IPS DF 4.7 (cell line): ENCODE measurements around the gene MRO.
"Not testable (repeated sequence)": the region's sequence is repeated elsewhere in the genome, so short reads cannot be mapped to it uniquely, and the experiment has no call there.

ENCODE experiments used
- DNase-seq: peaks from one replicate; pipeline ENCODE4 v3.0.0-alpha.2; 2013; ENCODE audit warnings: low spot score; ENCODE audit errors: extremely low read depth

MRO gene

DNA sequence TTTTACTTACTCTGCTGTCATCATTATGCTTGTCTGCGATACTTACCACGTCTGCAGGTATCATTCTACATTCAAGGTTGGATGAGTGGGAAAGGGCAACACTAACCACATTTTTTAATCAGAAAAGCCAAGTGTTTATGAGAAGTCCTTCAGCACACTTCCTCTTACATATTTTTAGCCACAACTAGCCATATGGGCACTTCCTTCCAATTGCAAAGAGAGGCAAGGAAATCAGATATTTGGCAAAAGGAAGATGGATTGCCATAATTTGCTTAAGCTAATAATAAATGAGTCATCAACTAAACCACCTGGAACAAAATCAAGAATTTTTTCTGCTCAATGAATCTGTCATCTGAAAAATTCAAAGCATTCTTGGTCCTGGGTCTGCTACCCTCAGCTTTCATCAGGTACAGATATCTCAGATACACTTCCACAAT is 16.7 kb upstream of the MRO start:
- DNase-seq = no peak

DNA sequence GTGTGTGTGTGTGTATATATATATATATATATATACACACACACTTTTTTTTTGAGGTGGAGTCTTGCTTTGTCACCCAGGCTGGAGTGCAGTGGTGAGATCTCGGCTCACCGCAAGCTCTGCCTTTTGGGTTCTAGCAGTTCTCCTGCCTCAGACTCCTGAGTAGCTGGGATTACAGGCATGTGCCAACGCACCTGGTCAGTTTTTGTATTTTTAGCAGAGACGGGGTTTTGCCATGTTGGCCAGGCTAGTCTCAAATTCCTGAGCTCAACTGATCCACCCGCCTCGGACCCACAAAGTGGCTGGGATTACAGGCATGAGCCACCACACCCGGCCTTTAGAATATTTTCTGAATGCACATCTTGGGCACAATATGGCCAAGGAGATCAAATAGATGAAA is 13.7 kb upstream of the MRO start:
- not testable (repeated sequence) for DNase-seq

DNA sequence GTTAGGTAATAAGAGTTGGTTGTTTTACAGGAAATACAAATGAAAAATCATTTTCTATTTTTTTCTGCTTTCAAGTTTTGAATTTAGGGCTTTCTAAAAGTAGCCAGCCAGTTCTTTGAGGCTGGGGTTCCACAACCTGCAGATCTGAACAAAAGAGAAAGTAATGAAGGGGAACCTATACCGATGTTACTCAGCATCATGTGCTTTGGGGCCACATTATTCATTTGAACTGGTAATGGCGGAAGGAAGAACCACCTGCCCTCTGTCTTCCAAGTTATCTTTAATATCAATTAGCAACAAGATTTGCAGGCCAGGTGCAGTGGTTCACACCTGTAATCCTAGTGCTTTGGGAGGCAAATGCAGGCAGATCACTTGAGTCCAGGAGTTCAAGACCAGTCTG is 12.9 kb upstream of the MRO start:
- no peak for DNase-seq

DNA sequence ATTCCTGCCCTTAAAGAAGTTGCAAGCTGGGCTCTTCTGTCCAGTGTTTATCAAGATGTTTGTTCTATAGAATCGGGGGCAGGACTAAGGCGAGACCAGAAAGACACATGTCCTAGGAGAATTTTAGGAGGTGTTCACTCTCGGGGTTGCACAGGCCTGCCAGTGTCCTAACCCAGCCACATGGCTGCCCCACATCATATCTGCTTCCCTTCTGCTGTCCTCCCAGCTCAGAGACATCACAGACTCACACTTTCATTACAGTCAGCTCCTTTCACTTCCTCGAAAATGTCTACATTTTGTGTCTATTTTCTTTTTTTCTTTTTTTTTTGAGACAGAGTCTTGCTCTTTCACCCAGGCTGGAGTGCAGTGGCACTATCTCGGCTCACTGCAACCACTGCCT is 10.7 kb upstream of the MRO start:
- DNase-seq = no peak

DNA sequence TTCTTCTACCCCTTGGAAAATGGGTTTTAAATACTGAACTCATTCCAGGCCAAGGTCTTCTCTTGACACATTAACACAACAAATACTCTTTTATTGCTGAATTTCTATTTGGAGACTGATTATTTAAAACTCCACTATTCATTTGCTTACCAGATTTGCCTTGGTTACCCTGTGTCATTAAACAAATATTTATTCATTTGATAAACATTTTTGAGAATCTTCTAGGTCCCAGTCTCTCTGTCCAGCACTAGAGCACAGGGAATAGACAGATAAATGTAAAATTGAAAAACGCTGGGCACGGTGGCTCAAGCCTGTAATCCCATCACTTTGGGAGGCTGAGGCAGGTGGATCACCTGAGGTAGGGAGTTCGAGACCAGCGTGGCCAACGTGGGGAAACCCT is 9.8 kb upstream of the MRO start:
- no peak for DNase-seq

DNA sequence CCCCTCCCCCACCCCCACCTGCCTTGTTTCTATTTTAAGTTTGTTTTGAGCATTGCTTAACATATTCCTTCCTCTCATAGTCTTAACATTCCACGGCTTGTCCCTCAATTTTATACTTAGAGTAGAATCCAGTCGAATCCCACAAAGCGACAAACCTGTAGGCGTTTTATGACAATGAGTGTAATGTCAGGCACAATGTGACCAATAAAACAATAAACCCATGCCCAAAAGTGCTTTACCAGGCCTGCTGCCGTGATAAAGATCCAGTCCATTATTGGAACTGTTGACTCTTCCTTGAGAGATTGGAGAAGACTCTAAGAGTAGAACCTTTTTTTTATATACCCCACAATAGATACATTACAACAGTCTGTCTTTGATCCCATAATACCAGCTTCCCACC is 6.2 kb upstream of the MRO start:
- no peak for DNase-seq

DNA sequence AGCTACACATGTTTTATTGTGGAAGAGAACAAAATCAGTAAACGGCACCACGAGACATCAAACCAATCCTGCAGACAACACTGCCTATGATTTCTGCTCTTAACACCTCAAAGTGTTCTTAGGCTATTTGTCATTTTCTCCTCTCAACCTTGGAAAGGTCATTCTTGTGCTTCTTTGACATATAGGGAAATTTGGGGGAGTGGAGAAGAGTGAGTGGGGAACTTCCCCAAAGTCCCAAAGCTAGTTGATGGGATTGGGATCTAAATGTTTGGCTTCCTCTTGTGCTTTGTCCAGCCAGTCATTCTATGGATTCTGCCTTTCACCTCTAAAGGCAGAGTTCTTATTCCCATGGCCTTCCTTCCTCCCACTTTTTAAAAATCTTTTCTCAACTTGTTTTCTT is 5.8 kb upstream of the MRO start:
- no peak for DNase-seq

DNA sequence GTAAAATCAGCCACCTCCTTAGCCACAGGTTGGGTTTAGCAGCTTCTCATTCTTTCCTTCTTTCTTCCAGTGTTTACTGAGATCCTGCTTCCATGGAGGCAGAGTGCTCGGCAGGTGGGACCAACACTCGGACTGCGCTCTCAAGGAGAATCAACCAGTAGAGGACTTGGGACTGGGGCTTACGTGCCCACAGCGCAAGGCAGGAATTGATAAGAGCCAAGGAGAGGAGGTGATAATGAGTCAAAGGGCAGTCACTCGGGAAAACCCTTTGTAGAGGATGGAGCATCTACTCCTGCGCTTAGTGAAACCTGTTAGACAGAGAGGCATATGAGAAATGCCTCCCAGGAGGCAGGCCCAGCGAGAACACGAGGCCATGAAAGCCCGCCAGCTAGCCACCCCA is 2.9 kb upstream of the MRO start:
- DNase-seq = no peak

DNA sequence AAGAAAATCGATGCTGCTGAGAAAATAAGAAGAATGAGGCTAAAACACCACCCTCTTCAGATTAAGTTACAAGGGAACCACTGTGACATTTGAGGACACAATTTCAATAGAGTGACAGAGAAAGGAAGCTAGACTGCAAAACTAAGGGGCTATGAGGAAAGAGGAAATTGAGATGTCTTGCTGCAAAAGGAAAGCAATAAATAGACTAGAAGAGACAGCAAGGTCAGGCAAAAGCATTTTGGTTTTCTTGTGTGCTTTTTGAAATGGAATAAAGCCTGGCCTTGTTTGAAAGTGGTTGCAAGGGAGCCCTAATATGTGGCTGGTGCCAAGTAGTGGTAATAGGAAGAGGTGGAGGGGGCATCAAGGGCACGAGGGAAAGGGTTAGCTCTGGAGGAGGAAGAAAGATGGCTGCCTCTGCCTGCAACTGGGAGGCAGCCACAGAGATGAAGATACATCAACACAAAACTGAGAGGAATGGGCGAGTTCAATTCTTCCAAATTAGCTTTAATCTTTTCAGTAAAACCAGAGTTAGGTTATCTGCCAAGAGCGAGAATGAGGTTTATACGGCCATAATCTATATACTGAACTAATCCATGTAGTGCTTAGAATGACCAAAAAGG is 1.2 kb upstream of the MRO start:
- no peak for DNase-seq

DNA sequence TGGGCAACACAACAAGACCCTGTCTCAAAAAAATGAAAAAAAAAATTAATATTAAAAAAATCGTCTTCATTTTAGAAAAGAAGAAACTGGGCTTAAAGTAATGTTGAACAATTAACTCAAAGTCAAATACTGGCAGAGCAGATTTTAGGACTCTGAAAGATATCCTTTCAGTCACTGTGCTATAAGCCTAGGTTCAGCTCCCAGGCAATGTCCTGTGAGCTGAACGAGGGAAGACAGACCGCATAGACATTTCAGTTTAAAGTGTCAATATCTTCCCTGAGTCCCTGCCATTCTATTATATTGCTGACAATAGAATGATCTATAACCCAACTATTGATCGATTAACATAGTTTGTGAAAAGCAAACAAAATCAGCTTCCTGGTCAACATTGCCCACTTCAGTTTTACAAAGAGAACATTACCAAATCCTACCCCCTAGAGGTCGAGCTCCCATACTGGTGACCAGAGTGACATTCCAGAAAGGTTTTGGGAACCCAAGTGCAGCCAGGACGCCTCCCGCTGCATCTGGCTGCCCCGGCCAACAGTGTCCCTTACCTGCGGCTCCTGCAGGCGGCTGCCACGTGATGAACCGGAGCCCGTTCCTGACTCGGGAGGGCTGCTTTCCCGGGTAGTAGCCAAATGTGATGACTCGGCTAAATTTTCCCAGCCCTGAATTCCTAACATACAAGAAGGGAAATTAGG is 639 bp downstream of the MRO start:
- DNase-seq = peak; percentile 49

DNA sequence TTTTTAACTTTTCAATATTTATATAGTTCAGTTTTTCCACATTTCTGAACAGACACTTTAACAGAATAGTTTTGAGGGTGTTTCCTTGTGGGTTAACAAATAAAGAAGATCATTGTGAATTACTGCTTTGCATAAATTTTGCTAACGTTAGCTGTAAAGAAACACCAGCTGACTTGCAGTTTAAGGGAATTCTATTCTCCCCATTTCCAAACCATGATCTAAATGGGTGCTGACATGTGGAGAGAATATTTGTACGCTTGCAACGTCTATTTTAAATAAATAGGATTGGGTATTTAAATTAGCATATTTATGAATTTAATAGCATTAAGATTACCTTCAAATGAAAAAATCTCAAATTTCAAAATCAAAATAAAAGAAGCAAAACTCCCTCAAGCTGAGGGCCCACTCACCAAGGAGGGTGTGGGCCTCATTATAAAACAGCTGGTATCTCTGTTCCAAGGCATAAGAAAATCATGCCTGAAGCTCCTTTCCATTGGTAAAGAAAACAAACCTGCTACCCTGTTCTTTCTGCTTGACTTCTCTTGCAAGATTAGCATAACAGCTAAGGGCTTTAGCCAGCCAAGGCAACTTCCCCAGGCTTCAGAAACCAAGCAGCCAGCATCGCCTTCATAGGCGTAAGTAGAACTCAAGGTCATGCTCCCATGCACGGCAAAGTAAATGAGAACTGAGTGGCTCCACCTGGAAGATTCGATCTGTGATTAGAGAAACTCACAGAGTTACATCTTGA is 3.2 kb downstream of the MRO start:
- no peak for DNase-seq

DNA sequence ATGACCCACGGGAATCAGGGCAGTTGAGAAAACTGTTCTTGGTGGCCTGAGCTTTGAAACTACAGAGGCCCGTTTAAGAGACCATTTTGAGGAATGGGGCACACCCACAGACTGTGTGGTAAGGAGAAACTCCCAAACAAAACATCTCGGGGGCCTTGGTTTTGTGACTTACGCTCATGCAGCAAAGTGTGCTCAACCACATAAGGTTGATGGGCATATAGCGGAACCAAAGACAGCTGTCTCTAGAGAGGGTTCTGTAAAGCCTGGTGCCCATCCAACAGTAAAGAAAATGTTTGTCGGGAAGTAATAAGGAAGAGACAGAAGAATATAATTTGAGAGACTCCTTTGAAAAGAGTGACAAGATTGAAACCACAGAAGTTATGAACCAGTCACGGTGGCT is 5.4 kb downstream of the MRO start:
- DNase-seq = no peak

DNA sequence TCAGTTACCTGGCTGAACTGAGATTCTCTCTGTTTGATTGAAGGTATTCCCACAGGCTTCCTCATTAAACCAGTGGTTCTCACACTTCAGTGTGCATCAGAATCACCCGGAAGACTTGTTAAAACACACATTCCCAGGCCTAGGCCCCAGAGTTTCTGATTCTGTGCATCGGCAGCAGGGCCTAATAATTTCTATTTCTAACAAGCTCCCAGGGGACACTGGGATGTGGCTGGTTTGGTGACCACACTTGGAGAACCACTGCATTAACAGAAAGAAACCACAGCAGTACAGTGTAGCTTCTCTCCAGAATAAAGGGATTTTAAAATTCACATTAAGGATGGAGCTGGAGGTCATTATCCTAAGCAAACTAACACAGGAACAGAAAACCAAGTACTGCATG is 6.5 kb downstream of the MRO start:
- no peak for DNase-seq

DNA sequence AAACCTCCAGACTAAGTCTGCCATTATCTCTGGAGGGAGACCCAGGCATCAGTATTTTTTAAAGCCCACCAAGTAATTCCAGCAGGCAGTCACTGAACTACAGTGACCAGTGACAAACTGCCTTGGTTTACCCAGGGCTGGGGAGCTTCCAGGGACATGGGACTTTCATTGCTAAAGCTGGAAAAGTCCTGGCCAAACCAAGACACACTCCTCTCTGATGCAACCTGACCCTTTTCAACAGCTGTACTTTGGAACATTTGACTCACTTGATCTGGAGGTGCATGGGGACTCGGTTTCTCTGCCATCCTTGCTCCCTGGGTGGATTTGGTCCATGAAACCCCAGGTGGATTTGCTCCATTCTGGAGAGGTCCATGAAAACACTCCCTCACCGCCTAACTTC is 7.0 kb downstream of the MRO start:
- DNase-seq = no peak

DNA sequence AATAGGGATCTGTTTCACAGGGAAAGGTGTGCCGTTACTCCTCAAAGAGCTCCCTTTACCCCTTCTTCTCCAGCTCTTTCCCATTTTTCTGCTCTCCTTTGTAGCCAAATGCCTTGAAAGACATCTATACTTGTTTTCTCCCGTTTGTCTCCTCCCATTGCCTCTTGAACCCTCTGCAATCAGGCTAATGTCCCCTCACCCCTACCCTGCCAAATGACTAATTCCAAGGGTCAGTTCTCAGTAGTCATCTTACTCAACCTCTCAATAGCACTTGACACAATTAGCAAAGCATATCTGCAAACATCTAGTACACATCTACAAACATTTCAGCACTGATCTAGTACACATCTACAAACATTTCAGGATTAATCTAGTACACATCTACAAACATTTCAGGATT is 12.6 kb downstream of the MRO start:
- DNase-seq = no peak

DNA sequence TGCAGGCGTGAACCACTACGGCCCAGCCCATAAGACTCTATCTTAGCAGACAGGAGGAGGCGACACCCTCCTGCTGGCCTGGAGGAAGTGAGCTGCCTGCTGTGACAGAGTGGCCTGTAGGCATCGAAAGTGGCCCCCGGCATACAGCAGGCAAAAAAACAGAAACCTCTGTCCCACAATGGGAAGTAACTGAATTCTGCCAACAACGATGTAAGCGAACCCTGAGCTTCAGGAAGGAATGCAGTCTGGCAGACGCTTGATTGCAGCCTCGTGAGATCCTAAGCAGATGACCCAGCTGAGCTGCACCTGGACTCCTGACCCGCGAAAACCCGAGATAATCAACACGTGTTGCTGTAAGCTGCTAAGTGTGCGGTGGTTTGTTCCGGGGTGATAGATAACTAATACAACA is 13.6 kb downstream of the MRO start:
- DNase-seq = no peak

DNA sequence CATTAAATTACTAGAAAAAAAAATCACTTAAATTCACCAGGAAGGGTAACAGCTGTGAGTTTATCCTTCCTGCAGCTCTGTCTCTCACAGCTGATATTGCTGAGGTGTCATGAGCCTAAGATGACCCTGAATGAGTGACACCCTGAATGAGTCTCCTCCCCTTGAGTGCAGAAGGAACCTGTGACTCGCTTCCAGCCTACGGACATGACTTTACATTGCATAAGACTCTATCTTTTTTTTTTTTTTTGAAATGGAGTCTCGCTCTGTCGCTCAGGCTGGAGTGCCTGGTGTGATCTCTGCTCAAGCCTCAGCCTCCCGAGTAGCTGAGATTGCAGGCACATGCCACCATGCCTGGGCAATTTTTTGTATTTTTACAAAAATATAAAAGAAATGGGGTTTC is 14.1 kb downstream of the MRO start:
- DNase-seq = no peak

DNA sequence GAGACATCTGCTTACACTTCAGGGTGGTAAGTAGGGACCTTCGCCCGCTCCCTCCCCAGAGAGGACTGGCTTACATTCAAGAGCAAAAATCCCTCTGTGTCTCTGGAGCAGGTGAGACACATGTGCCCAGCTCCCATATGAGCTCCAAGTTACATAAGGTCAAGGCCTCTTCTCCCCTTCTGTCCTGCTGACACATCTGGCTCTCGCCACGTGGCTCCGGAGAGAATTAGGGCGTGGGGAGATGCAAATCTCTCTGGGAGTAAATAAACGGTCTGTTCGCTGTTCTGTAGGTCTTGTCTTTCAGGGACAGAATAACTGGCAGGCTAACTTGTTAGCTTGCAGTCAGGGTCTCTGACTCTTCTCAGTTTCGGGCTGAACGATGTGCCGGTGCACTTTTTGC is 16.2 kb downstream of the MRO start:
- DNase-seq = no peak

DNA sequence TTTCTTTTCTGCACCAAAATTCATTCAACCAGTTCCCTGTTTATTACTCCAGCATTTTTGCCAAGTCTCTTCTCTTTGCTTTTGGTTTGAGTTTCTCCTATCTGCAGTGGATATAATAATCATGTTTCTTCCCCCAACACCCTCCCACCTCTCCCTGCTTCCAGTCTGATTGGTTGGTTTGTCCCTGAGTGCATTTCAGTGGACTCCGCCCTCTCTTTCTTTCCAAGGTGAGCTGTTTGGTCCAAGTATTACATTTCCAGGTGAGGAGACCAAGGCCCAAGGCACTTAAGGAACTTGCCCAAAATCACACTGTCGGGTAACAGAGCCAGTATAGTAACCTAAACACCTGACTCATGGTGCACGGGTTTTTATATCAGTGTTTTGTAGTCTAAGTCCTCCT is 17.7 kb downstream of the MRO start:
- DNase-seq = no peak

DNA sequence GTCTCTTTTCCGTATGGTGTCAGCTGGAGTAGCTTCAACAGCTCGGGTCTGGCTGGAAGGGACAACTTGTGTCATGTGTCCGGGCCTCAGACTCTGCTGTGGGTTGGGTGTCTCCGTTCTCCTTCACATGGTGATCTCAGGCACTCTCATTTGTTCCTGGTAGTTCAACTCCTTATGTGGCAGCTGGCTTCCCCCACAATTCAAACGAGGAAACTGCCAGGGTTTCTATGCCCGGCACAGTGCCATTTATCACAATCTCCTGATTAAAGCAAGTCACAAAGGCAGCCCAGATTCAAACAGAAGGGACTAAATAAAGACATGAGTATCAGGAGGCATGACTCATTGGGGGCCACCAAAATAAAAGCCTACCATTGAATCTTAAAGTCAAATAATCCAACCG is 22.7 kb downstream of the MRO start:
- DNase-seq = no peak

DNA sequence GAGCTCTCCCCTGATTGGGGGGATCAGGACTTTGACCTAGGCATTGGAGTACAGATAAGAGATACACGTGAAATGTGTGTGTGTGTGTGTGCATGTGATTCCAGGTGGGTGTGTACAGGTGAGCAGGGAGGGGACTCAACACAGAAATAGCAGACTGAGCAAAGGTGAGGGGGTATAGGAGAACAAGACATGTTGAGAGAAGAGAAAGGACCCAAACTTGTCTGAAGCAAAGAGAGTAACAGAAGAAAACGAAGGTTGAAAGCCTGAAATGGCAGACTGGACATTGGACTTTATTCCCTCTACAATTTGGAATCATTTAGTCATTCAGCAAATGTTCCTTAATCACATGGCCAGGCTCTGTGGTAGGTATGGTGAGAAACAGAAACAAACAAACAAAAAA is 23.3 kb downstream of the MRO start:
- DNase-seq = no peak

DNA sequence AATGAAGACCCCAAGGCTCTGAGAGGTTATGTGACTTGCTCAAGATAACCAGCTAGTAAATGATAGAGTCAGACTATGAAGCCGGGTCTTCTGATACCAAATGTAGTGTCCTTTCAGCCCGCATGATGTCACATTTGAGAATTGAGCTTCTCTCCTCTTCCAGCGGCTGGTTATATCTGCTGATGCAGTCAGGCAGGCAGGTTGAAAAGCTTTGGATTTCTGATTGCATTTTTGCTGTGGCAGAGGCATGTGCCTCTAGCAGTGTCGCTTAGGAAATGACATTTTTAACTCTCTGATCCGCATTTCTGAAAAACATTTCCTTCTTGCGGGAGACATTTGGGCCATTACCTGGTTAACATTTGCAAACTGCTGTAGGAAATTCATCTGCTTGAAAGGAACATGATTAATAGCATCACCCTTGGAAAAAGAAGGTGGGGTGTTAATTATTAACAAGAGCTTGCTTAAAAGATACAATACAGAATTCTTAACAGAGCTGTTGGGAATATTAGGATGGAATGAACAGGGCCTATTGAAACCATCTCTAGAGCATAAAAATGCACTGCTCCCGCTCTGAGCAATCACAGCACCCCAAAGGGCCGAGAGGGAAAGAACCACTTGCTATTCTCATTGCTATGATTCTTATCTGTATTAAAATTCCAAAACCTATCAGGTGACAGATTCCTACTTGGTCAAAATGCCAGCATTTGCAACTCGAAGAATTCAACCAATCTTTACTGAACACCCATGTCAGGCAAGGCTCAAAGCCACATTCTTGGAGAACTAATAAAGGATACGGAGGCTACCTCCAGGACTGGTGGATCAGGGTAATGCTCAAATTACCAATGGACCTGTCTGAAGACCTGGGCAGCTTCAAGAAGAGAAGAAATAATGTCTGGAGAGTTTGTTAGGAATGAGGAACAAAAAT is 25.9 kb downstream of the MRO start:
- DNase-seq = no peak
